LoVo (cell line): ENCODE results near the gene FBLIM1.

Experiments used
- DNase-seq: peaks from one replicate; pipeline ENCODE4 v3.0.0-alpha.2; 2016; ENCODE audit warnings: low spot score

FBLIM1 gene

GRCh38 chr1:15758343-15758931 is at the start of gene FBLIM1:
FBLIM1 (plus strand) TSS chr1:15758795; CDS start chr1:15764984, 6,189 bp downstream.
- DNase-seq: no peak

GRCh38 chr1:15709226-15709625 is 49.4 kb upstream of the FBLIM1 start:
- no peak for DNase-seq

GRCh38 chr1:15712168-15712567 is 46.4 kb upstream of the FBLIM1 start:
- DNase-seq: no peak

- DNase-seq: no peak
Measured at GRCh38 chr1:15714406-15715136, 44.0 kb upstream of the FBLIM1 start.

GRCh38 chr1:15717418-15718125 is 41.0 kb upstream of the FBLIM1 start:
- DNase-seq: no peak

GRCh38 chr1:15718199-15718601 is 40.4 kb upstream of the FBLIM1 start:
- no peak for DNase-seq

- DNase-seq: no peak
Measured at GRCh38 chr1:15719381-15720120, 39.0 kb upstream of the FBLIM1 start.

- no peak for DNase-seq
Measured at GRCh38 chr1:15720861-15721260, 37.7 kb upstream of the FBLIM1 start.

- DNase-seq: no peak
Measured at GRCh38 chr1:15722411-15722810, 36.2 kb upstream of the FBLIM1 start.

GRCh38 chr1:15722836-15723532 is 35.6 kb upstream of the FBLIM1 start:
- DNase-seq: no peak

- no peak for DNase-seq
Measured at GRCh38 chr1:15723631-15724246, 34.9 kb upstream of the FBLIM1 start.

- DNase-seq: no peak
Measured at GRCh38 chr1:15724949-15725880, 33.4 kb upstream of the FBLIM1 start.

- no peak for DNase-seq
Measured at GRCh38 chr1:15726508-15726907, 32.1 kb upstream of the FBLIM1 start.

GRCh38 chr1:15727021-15727420 is 31.6 kb upstream of the FBLIM1 start:
- no peak for DNase-seq

GRCh38 chr1:15727424-15727823 is 31.2 kb upstream of the FBLIM1 start:
- no peak for DNase-seq

- no peak for DNase-seq
Measured at GRCh38 chr1:15727866-15728534, 30.6 kb upstream of the FBLIM1 start.

GRCh38 chr1:15728937-15729657 is 29.5 kb upstream of the FBLIM1 start:
- no peak for DNase-seq

GRCh38 chr1:15730423-15730822 is 28.2 kb upstream of the FBLIM1 start:
- no peak for DNase-seq

- no peak for DNase-seq
Measured at GRCh38 chr1:15730936-15731335, 27.7 kb upstream of the FBLIM1 start.
